Pancreas (tissue), 10 donors: ENCODE measurements around the gene TLR4. TPM values are rescaled to one million over a fixed set of nuclear protein-coding genes. Genes with fewer than 3 reads are reported as not detected.
A peak's percentile ranks its signal among the peaks of the same experiment; 100 is the strongest.

ENCODE experiments used
- ATAC-seq, 4 donors: fragments of 200-7000 bp; cut with Tn5 transposase; one replicate each; pipeline versions ENCODE4 v1.8.0 to v1.9.1; 2020; ENCODE audit warnings: mild to moderate bottlenecking in 4 of 4, moderate library complexity in 4 of 4
- DNase-seq, 6 donors: peaks; one replicate each; pipeline ENCODE4 v3.0.0-alpha.2; 2020
- FAIRE-seq: peaks from 2 replicates; lab custom pipeline; 2012; peaks lifted over from hg19 to GRCh38; lab: Jason Lieb, UNC
- H3K27ac ChIP-seq, 4 donors: fragments of 200-600 bp; sonication (generic); 1 replicate in 3 of 4; 2 replicates in 1 of 4; pipeline versions ENCODE4 v1.5.0 to v1.8.0; 2020
- H3K27me3 ChIP-seq, 4 donors: fragments of 200-600 bp; one replicate each; pipeline ENCODE4 v1.8.0; 2021
- H3K36me3 ChIP-seq, 3 donors: fragments of 200-600 bp; sonication (generic) in 1 of 3; one replicate each; pipeline versions ENCODE4 v1.5.0 to v1.8.0; 2020 to 2021
- H3K4me1 ChIP-seq, 3 donors: fragments of 200-600 bp; one replicate each; pipeline ENCODE4 v1.8.0; 2021
- H3K4me3 ChIP-seq, 4 donors: fragments of 200-600 bp; sonication (generic) in 2 of 4; one replicate each; pipeline versions ENCODE4 v1.5.0 to v1.8.0; 2020 to 2021
- H3K9me3 ChIP-seq, 4 donors: fragments of 200-600 bp; one replicate each; pipeline ENCODE4 v1.8.0; 2021
- WGBS, 2 donors: extraction: QIAGEN DNeasy Blood & Tissue Kit; methylation state at CpG; one replicate each; pipeline ENCODE4 v1.1.7; 2013; 5-methylcytosine and 5-hydroxymethylcytosine counted together
- intact Hi-C, 3 donors: fragments of 100-400 bp; cut with DNase I; formaldehyde crosslinking; loops; one replicate each; pipeline versions ENCODE4 v1.11.1 to v1.14.2; 2022
- polyA plus RNA-seq, 2 donors: library from polyadenylated mRNA; stranded (reverse); fragments of 200-250 nt; gene quantifications; one replicate each; pipeline ENCODE4 v1.2.3, GENCODE V29; 2013
- total RNA-seq, 6 donors: library from RNA; stranded (reverse); fragmentation: NEBNext Ultra II Directional in 4 of 6; extraction: Animal tissue kit (Norgen Biotek cat#: 25700) in 4 of 6; gene quantifications; one replicate each; pipeline versions ENCODE4 v1.2.1 to v1.2.4, GENCODE V29; 2021 to 2023
- TF ChIP-seq, protein P1 (sequence below), 4 donors: fragments of 200-600 bp; sonication (generic) in 3 of 4; IDR thresholded peaks; one replicate each; pipeline versions ENCODE4 v1.5.0 to v1.8.0; 2021; ENCODE audit warnings: antibody characterized with exemption in 4 of 4
- donor health status: healthy with polysubstance abuse.
- donor health status: DM: no; HTN: no; CAD: no; lungs with moderate emphysema.
- donor health status: DM: no; HTN: no; CAD: no.
- donor health status: control.
- donor health status: control.
- donor health status: Bipolar disorder and iron deficiency.
- donor health status: DM: yes; HTN: yes; CAD: no.
- donor health status: DM: no; HTN: no; CAD: no.
- donor health status: DM: no; HTN: no; CAD: no.
- donor health status: DM: yes; HTN: yes; CAD: no.

TLR4 gene
- total and polyA plus RNA-seq, 8 donors = 0.68 to 9.1 (median 1.3) TPM

- H3K4me3 ChIP-seq = no peak overlapping the region
- DNase-seq (no peak), ATAC-seq (no peak), FAIRE-seq (no peak)
- 57 to 91% methylated on average over 2 of the region's 2 CpGs for WGBS, 2 donors
- no peaks in the 10 kb centered on the region for H3K36me3 ChIP-seq
- H3K27ac ChIP-seq = no peak overlapping the region
- intact Hi-C loops = no loop called here
- H3K27me3 ChIP-seq = no peaks in the 10 kb centered on the region
- no peaks in the 10 kb centered on the region for H3K9me3 ChIP-seq
- TF ChIP-seq, protein P1, sequence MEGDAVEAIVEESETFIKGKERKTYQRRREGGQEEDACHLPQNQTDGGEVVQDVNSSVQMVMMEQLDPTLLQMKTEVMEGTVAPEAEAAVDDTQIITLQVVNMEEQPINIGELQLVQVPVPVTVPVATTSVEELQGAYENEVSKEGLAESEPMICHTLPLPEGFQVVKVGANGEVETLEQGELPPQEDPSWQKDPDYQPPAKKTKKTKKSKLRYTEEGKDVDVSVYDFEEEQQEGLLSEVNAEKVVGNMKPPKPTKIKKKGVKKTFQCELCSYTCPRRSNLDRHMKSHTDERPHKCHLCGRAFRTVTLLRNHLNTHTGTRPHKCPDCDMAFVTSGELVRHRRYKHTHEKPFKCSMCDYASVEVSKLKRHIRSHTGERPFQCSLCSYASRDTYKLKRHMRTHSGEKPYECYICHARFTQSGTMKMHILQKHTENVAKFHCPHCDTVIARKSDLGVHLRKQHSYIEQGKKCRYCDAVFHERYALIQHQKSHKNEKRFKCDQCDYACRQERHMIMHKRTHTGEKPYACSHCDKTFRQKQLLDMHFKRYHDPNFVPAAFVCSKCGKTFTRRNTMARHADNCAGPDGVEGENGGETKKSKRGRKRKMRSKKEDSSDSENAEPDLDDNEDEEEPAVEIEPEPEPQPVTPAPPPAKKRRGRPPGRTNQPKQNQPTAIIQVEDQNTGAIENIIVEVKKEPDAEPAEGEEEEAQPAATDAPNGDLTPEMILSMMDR (IDR thresholded peaks at IDR 0.05) = no peak
- H3K4me1 ChIP-seq = no peaks in the 10 kb centered on the region
These were observed 8.0 kb upstream of the TLR4 start for GRCh38 chr9:117696154-117696553.

DNA sequence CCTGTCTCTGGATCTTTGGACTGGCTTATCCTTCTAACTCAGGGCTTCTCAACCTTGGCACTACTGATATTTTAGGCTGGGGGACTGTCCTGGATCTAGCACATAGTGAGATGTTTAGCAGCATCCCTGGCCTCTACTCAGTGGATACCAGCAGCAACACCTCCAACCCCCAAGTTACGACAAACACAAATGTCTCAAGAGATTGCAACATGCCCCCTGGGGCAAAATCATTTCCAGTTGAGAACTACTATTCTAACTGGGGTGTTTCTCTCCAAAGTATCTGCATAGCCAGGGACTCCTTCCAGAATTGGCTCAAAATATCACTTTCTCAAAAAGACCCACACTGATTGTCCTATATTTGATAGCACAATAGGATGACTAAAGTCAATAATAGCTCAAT, 7.2 kb upstream of the TLR4 start:
- H3K27me3 ChIP-seq = no peaks in the 10 kb centered on the region
- intact Hi-C loops = no loop called here
- H3K36me3 ChIP-seq = no peaks in the 10 kb centered on the region
- no peaks in the 10 kb centered on the region for H3K4me1 ChIP-seq
- 70 to 93% methylated on average over 1 of the region's 1 CpG for WGBS, 2 donors
- FAIRE-seq = no peak
- H3K27ac ChIP-seq = no peak overlapping the region
- H3K4me3 ChIP-seq = no peak overlapping the region
- no peaks in the 10 kb centered on the region for H3K9me3 ChIP-seq
- ATAC-seq = no peak
- DNase-seq = no peak
- TF ChIP-seq, protein P1 (IDR thresholded peaks at IDR 0.05) = no peak

GRCh38 chr9:117703537-117703936, 666 bp upstream of the TLR4 start:
- Histone ChIP-seq H3K4me3 (no peak overlapping the region), H3K27ac (peak overlapping the region in 2 of 4 donors; percentile 45 to 51), H3K27me3 (no peaks in the 10 kb centered on the region), H3K9me3 (no peaks in the 10 kb centered on the region), H3K4me1 (no peaks in the 10 kb centered on the region), H3K36me3 (no peaks in the 10 kb centered on the region)
- intact Hi-C loops = no loop called here
- peak in 2 of 4 donors; percentile 23 to 27 for ATAC-seq
- TF ChIP-seq, protein P1 (IDR thresholded peaks at IDR 0.05) = no peak
- no peak for DNase-seq
- 82 to 83% methylated on average over 3 of the region's 3 CpGs for WGBS, 2 donors
- FAIRE-seq = no peak

GRCh38 chr9:117704597-117704996, 394 bp downstream of the TLR4 start:
- H3K4me1 ChIP-seq = no peaks in the 10 kb centered on the region
- ATAC-seq (peak in 1 of 4 donors; percentile 25), FAIRE-seq (no peak), DNase-seq (no peak)
- peak overlapping the region in 2 of 4 donors; percentile 51 to 53 for H3K27ac ChIP-seq
- 50 to 52% methylated on average over 1 of the region's 1 CpG for WGBS, 2 donors
- H3K36me3 ChIP-seq = no peaks in the 10 kb centered on the region
- no peaks in the 10 kb centered on the region for H3K27me3 ChIP-seq
- peak overlapping the region in 1 of 4 donors; percentile 33 for H3K4me3 ChIP-seq
- H3K9me3 ChIP-seq = no peaks in the 10 kb centered on the region
- intact Hi-C loops = no loop called here
- TF ChIP-seq, protein P1 (IDR thresholded peaks at IDR 0.05) = no peak

- peak overlapping the region in 1 of 4 donors; percentile 33 for H3K4me3 ChIP-seq
- TF ChIP-seq, protein P1 (IDR thresholded peaks at IDR 0.05) = no peak
- ATAC-seq (no peak), FAIRE-seq (no peak), DNase-seq (no peak)
- peak overlapping the region in 1 of 4 donors; percentile 51 for H3K27ac ChIP-seq
- H3K36me3 ChIP-seq = no peaks in the 10 kb centered on the region
- intact Hi-C loops = no loop called here
- H3K9me3 ChIP-seq = no peaks in the 10 kb centered on the region
- 47 to 57% methylated on average over 2 of the region's 2 CpGs for WGBS, 2 donors
- no peaks in the 10 kb centered on the region for H3K4me1 ChIP-seq
- no peaks in the 10 kb centered on the region for H3K27me3 ChIP-seq
These were observed 1.2 kb downstream of the TLR4 start for GRCh38 chr9:117705386-117705785.
